HCT116 (cell line): ENCODE measurements around the gene GJE1. TPM values are rescaled to one million over a fixed set of nuclear protein-coding genes. Genes with fewer than 3 reads are reported as not detected.
"Not testable (repeated sequence)": the region's sequence is repeated elsewhere in the genome, so short reads cannot be mapped to it uniquely, and the experiment has no call there.

Experiments used
- ATAC-seq: fragments of 200-7000 bp; cut with Tn5 transposase; 2 replicates; pipeline ENCODE4 v1.9.1; 2020; ENCODE audit warnings: mild to moderate bottlenecking, moderate library complexity
- BruUV-seq: library from RNA; stranded (reverse); fragments of 400-500 nt; replicated peaks from 2 replicates; lab custom pipeline; 2021; lab: Mats Ljungman, UMichigan
- CTCF ChIA-PET: fragments of 300-600 bp; sonication (Branson Sonifier 250); formaldehyde crosslinking; loops from one replicate; lab custom pipeline; 2021; ENCODE audit warnings: antibody characterized with exemption; lab: Charles Lee
- POLR2A ChIA-PET: fragments of 300-600, 350-600 bp; sonication (Branson Sonifier 250); formaldehyde crosslinking; loops from one replicate; lab custom pipeline; 2021; ENCODE audit warnings: antibody characterized with exemption; lab: Charles Lee
- RAD21 ChIA-PET, 2 experiments: fragments of 300-600 bp; sonication (Branson Sonifier 250); formaldehyde crosslinking; loops; one replicate each; lab custom pipeline; 2023; ENCODE audit warnings: low total read pairs in 2 of 2; ENCODE audit not compliant: uncharacterized antibody in 2 of 2, unreplicated experiment in 2 of 2, low non-redundant PET in 1 of 2; lab: Charles Lee
- DNase-seq: peaks from one replicate; pipeline ENCODE4 v3.0.0-alpha.2; 2010; ENCODE audit warnings: low read depth, low spot score
- H2AFZ ChIP-seq: fragments of 200-600 bp; shearing (Covaris generic), sonication (generic); 2 replicates; pipeline ENCODE4 v1.6.1; 2017; ENCODE audit warnings: low read depth, mixed run types, mixed read lengths, antibody characterized with exemption, low read length; ENCODE audit not compliant: poor library complexity, severe bottlenecking
- H3K27ac ChIP-seq: 2 replicates; pipeline ENCODE4 v1.5.1; 2012; ENCODE audit warnings: low read depth, low read length
- H3K27me3 ChIP-seq: fragments of 200-600 bp; sonication (generic); 2 replicates; pipeline ENCODE4 v1.6.1; 2016; ENCODE audit warnings: mixed run types, low read length, mixed read lengths; ENCODE audit not compliant: insufficient read depth
- H3K36me3 ChIP-seq, 2 experiments: fragments of 200-500 bp in 1 of 2; fragments of 200-600 bp in 1 of 2; sonication (Bioruptor generic) in 1 of 2; sonication (generic) in 1 of 2; 2 replicates each; pipeline versions ENCODE4 v1.5.1 to v1.6.1; 2014 to 2016; ENCODE audit warnings: low read length in 2 of 2, inconsistent platforms in 1 of 2, mixed read lengths in 1 of 2, mixed run types in 1 of 2; ENCODE audit not compliant: insufficient read depth in 2 of 2, control insufficient read depth in 1 of 2
- H3K4me1 ChIP-seq, 2 experiments: fragments of 200-600 bp in 1 of 2; sonication (generic) in 1 of 2; 2 replicates each; pipeline versions ENCODE4 v1.5.1 to v1.6.1; 2012 to 2017; ENCODE audit warnings: low read length in 2 of 2, inconsistent platforms in 1 of 2, mild to moderate bottlenecking in 1 of 2, mixed read lengths in 1 of 2, mixed run types in 1 of 2, moderate library complexity in 1 of 2; ENCODE audit not compliant: insufficient read depth in 2 of 2, control insufficient read depth in 1 of 2
- H3K4me2 ChIP-seq: fragments of 200-600 bp; sonication (generic); 2 replicates; pipeline ENCODE4 v1.6.1; 2017; ENCODE audit warnings: mixed run types, low read length, mixed read lengths
- H3K4me3 ChIP-seq, 2 experiments: fragments of 200-600 bp in 1 of 2; sonication (generic) in 1 of 2; replicated peaks in 1 of 2; 2 replicates each; pipeline ENCODE4 v1.5.1; 2011 to 2016; ENCODE audit warnings: low read length in 2 of 2, control low read depth in 1 of 2, low read depth in 1 of 2, mild to moderate bottlenecking in 1 of 2, mixed read lengths in 1 of 2, mixed run types in 1 of 2
- H3K79me2 ChIP-seq: fragments of 200-600 bp; sonication (generic); 2 replicates; pipeline ENCODE4 v1.6.1; 2017; ENCODE audit warnings: mild to moderate bottlenecking, mixed run types, low read length, moderate library complexity, mixed read lengths; ENCODE audit not compliant: insufficient read depth
- H3K9ac ChIP-seq: fragments of 200-600 bp; sonication (generic); 2 replicates; pipeline ENCODE4 v1.6.1; 2016; ENCODE audit warnings: low read length, mixed read lengths
- H3K9me2 ChIP-seq: fragments of 200-600 bp; sonication (generic), shearing (Covaris generic); 2 replicates; pipeline ENCODE4 v1.6.1; 2017; ENCODE audit warnings: mixed run types, mild to moderate bottlenecking, moderate library complexity; ENCODE audit not compliant: insufficient read depth
- H3K9me3 ChIP-seq, 2 experiments: fragments of 200-500 bp in 1 of 2; fragments of 200-600 bp in 1 of 2; sonication (Bioruptor generic) in 1 of 2; sonication (generic) in 1 of 2; 2 replicates each; pipeline ENCODE4 v1.6.1; 2014 to 2017; ENCODE audit warnings: low read length in 2 of 2, mixed read lengths in 2 of 2, inconsistent platforms in 1 of 2, low read depth in 1 of 2, mild to moderate bottlenecking in 1 of 2, mixed run types in 1 of 2, moderate library complexity in 1 of 2; ENCODE audit not compliant: control insufficient read depth in 1 of 2, insufficient read depth in 1 of 2
- H4K20me1 ChIP-seq: fragments of 200-600 bp; sonication (generic), shearing (Covaris generic); 2 replicates; pipeline ENCODE4 v1.6.1; 2017; ENCODE audit warnings: mixed run types, mild to moderate bottlenecking, moderate library complexity; ENCODE audit not compliant: insufficient read depth
- ATF3 ChIP-seq: IDR thresholded peaks from 2 replicates; pipeline ENCODE4 v1.6.1; 2012
- CBX3 ChIP-seq: IDR thresholded peaks from 2 replicates; pipeline ENCODE4 v1.6.1; 2012; ENCODE audit warnings: low read depth
- CTCF ChIP-seq, 3 experiments: fragments of 200-600 bp in 1 of 3; sonication (generic) in 1 of 3; IDR thresholded peaks in 2 of 3; conservative IDR thresholded peaks in 1 of 3; 2 replicates each; pipeline ENCODE4 v1.5.1; 2012 to 2017; ENCODE audit warnings: low read depth in 2 of 3, low read length in 2 of 3, antibody characterized with exemption in 1 of 3, borderline replicate concordance in 1 of 3, control low read depth in 1 of 3, mild to moderate bottlenecking in 1 of 3, mixed read lengths in 1 of 3, mixed run types in 1 of 3, moderate library complexity in 1 of 3; ENCODE audit not compliant: insufficient read depth in 1 of 3
- EZH2 ChIP-seq: fragments of 200-600 bp; sonication (generic); IDR thresholded peaks from 2 replicates; pipeline ENCODE4 v1.6.1; 2017; ENCODE audit warnings: antibody characterized with exemption, mixed run types
- EZH2phosphoT487 ChIP-seq: fragments of 200-600 bp; IDR thresholded peaks from 2 replicates; pipeline ENCODE4 v1.6.1; 2018; ENCODE audit warnings: antibody characterized with exemption, borderline replicate concordance
- POLR2AphosphoS5 ChIP-seq: IDR thresholded peaks from 2 replicates; pipeline ENCODE4 v1.6.1; 2011; ENCODE audit warnings: mild to moderate bottlenecking, low read depth, low read length, moderate library complexity
- RAD21 ChIP-seq: IDR thresholded peaks from 2 replicates; pipeline ENCODE4 v1.6.1; 2012; ENCODE audit warnings: low read depth, mild to moderate bottlenecking
- SP1 ChIP-seq: IDR thresholded peaks from 2 replicates; pipeline ENCODE4 v1.6.1; 2012; ENCODE audit warnings: low read depth
- YY1 ChIP-seq: IDR thresholded peaks from 2 replicates; pipeline ENCODE4 v1.6.1; 2011; ENCODE audit warnings: low read length, low read depth, moderate library complexity, mild to moderate bottlenecking; ENCODE audit not compliant: insufficient replicate concordance; ENCODE audit errors: extremely low read depth
- ZFX ChIP-seq: fragments of 450-650 bp; IDR thresholded peaks from 2 replicates; pipeline ENCODE4 v1.6.1; 2017
- intact Hi-C: fragments of 100-400 bp; cut with micrococcal nuclease; formaldehyde crosslinking; loops from 2 replicates; pipeline ENCODE4 v1.10.0; 2022
- total RNA-seq: library from RNA; stranded (reverse); gene quantifications from one replicate; pipeline ENCODE4 v1.2.1, GENCODE V29; 2021; ENCODE audit not compliant: unreplicated experiment
- TF ChIP-seq, protein P1 (sequence below): IDR thresholded peaks from 2 replicates; pipeline ENCODE4 v1.6.1; 2011; ENCODE audit warnings: mild to moderate bottlenecking, low read length, moderate library complexity; ENCODE audit not compliant: insufficient replicate concordance; ENCODE audit errors: extremely low read depth

Gene GJE1
- total RNA-seq, 1 experiment from 2014 or later, result not detected

- H3K4me1 ChIP-seq, result no peaks in the 10 kb centered on the region
- intact Hi-C loops, result loop anchor here (1.0 to 5.0 kb wide), 2 partner anchors 232 to 316 kb away; no protein-coding TSS in a partner anchor
- H3K27me3 ChIP-seq, result no peaks in the 10 kb centered on the region
- TF ChIP-seq EZH2 (no peak), YY1 (no peak), RAD21 (peak; percentile 57), POLR2AphosphoS5 (no peak), ATF3 (no peak), EZH2phosphoT487 (no peak), CTCF (IDR thresholded peaks at IDR 0.05 in 2 of 3, conservative IDR thresholded peaks at IDR 0.05 in 1 of 3; ENCODE audit: borderline replicate concordance in 1 of 3, insufficient read depth in 1 of 3, low read depth in 2 of 3, low read length in 2 of 3) (peak in 2 of 3 experiments; percentile 50 to 58; a peak in 3 of 6 replicates), SP1 (no peak), ZFX (no peak), CBX3 (no peak)
- TF ChIP-seq, protein P1, sequence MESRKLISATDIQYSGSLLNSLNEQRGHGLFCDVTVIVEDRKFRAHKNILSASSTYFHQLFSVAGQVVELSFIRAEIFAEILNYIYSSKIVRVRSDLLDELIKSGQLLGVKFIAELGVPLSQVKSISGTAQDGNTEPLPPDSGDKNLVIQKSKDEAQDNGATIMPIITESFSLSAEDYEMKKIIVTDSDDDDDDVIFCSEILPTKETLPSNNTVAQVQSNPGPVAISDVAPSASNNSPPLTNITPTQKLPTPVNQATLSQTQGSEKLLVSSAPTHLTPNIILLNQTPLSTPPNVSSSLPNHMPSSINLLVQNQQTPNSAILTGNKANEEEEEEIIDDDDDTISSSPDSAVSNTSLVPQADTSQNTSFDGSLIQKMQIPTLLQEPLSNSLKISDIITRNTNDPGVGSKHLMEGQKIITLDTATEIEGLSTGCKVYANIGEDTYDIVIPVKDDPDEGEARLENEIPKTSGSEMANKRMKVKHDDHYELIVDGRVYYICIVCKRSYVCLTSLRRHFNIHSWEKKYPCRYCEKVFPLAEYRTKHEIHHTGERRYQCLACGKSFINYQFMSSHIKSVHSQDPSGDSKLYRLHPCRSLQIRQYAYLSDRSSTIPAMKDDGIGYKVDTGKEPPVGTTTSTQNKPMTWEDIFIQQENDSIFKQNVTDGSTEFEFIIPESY, result no peak
- H3K79me2 ChIP-seq, result peaks cover 98% of the 10 kb centered on the region
- ATAC-seq, result peak; percentile 62; the same call in 1 of the 2 replicates
- no peak overlapping the region for H2AFZ ChIP-seq
- ChIA-PET POLR2A (no interaction called here), CTCF (interaction anchor here (0.8 to 2.3 kb wide), 16 partner anchors 9 to 410 kb away, joined by 3 to 21 read pairs (median 4); partner anchors contain the start of genes NMBR and VTA1), RAD21 (interaction anchor here (0.7 to 0.8 kb wide), 2 partner anchors 52 to 231 kb away, joined by 3 read pairs; no protein-coding TSS in a partner anchor)
- DNase-seq, result peak; percentile 2
- H3K4me3 ChIP-seq, result no peak overlapping the region
- no peaks in the 10 kb centered on the region for H3K36me3 ChIP-seq
- peaks cover 21% of the 10 kb centered on the region; the same call in 1 of the 2 replicates for H4K20me1 ChIP-seq
- H3K9me2 ChIP-seq, result no peaks in the 10 kb centered on the region
- no peaks in the 10 kb centered on the region for H3K9me3 ChIP-seq
- no peak overlapping the region for H3K27ac ChIP-seq
- BruUV-seq, result no TSS peak
- H3K4me2 ChIP-seq, result no peak overlapping the region
- no peak overlapping the region for H3K9ac ChIP-seq
Observed at GRCh38 chr6:142155895-142156757, 23.4 kb downstream of the GJE1 start.

DNA sequence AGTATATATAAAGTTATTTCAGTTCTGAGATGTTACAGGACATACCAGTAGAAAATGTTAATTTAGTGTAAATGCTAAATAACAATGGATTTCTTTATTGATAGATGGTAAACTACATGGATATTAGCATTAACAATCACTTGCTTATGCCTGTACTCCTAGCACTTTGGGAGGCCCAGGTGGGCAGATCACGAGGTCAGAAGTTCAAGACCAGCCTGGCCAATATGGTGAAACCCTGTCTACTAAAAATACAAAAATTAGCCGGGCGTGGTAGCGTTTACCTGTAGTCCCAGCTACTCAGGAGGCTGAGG lies 24.0 kb downstream of the GJE1 start:
- H3K36me3 ChIP-seq, H3K9me2 ChIP-seq, H3K4me3 ChIP-seq, H3K27me3 ChIP-seq, BruUV-seq, H3K9me3 ChIP-seq, H3K4me1 ChIP-seq, H3K9ac ChIP-seq, H3K4me2 ChIP-seq, H2AFZ ChIP-seq, H3K27ac ChIP-seq, DNase-seq, ATAC-seq, POLR2A ChIA-PET: not testable (repeated sequence)
- RAD21 ChIA-PET, result interaction anchor here in 1 of 2 experiments (0.8 kb wide), 1 partner anchor 230 kb away, joined by 3 read pairs; no protein-coding TSS in a partner anchor
- CTCF ChIA-PET, result interaction anchor here (0.8 to 2.3 kb wide), 15 partner anchors 9 to 410 kb away, joined by 3 to 21 read pairs (median 5); partner anchors contain the start of genes NMBR and VTA1
- Histone ChIP-seq H4K20me1 (peaks cover 21% of the 10 kb centered on the region; the same call in 1 of the 2 replicates), H3K79me2 (peaks cover 98% of the 10 kb centered on the region)
- intact Hi-C loops, result loop anchor here (1.0 to 5.0 kb wide), 2 partner anchors 232 to 316 kb away; no protein-coding TSS in a partner anchor
